Measurements from ENCODE around the gene CRY2. TPM values are rescaled to one million over a fixed set of nuclear protein-coding genes. Genes with fewer than 3 reads are reported as not detected.

CRY2 gene
- total RNA-seq, 1 donor from 2014 or later: 44.0 TPM

DNA sequence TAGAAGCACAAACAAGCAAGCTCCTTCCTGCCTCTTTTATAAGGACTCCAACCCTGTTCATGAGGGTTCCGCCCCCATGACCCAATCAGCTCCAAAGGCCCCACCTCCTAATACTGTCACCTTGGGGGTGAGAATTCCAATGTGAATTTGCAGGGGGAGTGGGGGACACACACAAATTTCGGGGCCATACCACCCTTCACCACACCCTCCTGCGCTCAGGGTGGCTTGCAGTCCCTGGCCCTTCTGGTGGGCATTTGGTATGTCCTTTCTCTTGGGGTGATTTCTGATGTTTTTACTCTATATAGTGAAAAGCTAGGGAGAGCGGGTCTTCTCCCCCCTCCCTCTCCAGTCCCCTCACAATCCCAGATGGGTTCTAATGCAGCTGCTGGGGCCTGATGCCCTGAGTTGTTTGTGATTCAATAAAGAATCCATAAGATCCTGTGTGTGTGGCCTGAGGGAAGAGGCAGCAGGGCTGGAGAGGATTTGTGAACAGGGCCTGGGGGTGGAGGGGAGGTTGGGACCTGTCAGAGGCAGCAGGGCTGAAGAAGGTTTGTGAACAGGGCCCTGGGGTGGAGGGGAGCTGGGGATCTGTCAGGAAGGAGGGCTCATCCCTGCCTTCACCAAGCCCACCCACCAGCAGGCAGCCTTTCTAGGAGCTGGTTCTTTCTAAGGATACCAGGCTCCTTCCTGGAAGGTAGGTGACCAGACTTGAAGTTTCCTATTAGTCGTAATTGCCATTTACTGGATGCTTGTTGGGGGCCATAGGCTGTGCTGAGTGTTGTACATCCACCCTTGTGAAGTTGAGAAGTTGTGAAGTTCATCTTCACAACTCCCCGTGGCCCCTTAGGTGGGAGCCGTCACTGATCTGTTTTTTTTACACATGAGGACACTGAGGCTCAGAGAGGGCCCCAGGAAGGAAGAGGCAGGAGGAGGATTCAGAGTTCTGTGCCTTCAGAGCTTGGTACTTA, 34.4 kb upstream of the CRY2 start:
- H3K4me3 Mint-ChIP-seq (ENCODE audit: unreplicated experiment): no peak overlapping the region
- H3K27ac Mint-ChIP-seq (ENCODE audit: unreplicated experiment): peak overlapping the region; percentile 55
- H3K4me1 Mint-ChIP-seq (ENCODE audit: low read depth, unreplicated experiment): peaks cover 15% of the 10 kb centered on the region
- H3K9me3 Mint-ChIP-seq (ENCODE audit: unreplicated experiment): peaks cover 4% of the 10 kb centered on the region
- H3K27me3 Mint-ChIP-seq (ENCODE audit: unreplicated experiment): no peaks in the 10 kb centered on the region
- TF ChIP-seq CTCF (IDR thresholded peaks at IDR 0.05; ENCODE audit: partially characterized antibody, unreplicated experiment): no peak
- H3K36me3 Mint-ChIP-seq (ENCODE audit: unreplicated experiment): peaks cover 5% of the 10 kb centered on the region
- DNase-seq: no peak

DNA sequence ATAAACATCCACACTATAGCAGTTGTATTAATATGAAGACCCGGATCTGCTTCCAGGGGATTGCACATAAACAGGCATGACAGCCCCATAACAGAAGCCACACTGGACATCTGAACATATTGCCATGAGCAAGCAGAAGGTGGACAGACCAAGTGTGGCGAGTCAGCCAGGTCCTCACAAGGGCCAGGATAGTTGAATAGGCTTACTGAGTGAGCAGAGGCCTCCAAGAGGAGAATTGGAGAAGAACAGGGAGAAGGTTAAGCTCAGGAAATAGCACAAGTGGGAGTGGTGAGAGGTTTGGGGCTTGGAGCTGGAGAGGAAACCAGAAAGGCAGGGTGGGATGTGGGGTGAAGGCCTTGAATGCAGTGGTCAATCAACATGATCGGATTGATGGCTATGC, 31.5 kb upstream of the CRY2 start:
- peak overlapping the region; percentile 93 for H3K27ac Mint-ChIP-seq (ENCODE audit: unreplicated experiment)
- peaks cover 8% of the 10 kb centered on the region for H3K36me3 Mint-ChIP-seq (ENCODE audit: unreplicated experiment)
- TF ChIP-seq CTCF (IDR thresholded peaks at IDR 0.05; ENCODE audit: partially characterized antibody, unreplicated experiment): no peak
- DNase-seq: no peak
- H3K27me3 Mint-ChIP-seq (ENCODE audit: unreplicated experiment): no peaks in the 10 kb centered on the region
- H3K4me1 Mint-ChIP-seq (ENCODE audit: low read depth, unreplicated experiment): peaks cover 15% of the 10 kb centered on the region
- peaks cover 8% of the 10 kb centered on the region for H3K9me3 Mint-ChIP-seq (ENCODE audit: unreplicated experiment)
- no peak overlapping the region for H3K4me3 Mint-ChIP-seq (ENCODE audit: unreplicated experiment)

DNA sequence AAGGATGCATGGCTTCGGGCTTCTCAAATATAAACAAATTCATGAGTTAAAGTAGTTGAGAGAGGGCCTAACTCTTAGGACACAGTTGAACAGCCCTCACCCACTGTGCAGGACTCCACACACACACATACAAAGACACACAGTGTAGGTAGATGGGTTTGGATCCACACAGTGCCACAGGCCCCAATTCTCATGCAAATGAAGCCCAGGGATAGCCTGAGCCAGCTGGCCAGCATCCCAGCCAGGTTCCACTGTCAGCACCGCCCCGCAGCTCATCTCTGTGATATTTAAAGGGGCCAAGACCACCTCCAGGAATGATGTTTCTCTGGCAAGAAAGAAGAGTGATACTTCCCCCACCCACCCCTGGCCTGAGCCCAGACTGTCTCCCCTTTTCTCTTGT, 30.7 kb upstream of the CRY2 start:
- H3K4me1 Mint-ChIP-seq (ENCODE audit: low read depth, unreplicated experiment): peaks cover 15% of the 10 kb centered on the region
- H3K9me3 Mint-ChIP-seq (ENCODE audit: unreplicated experiment): peaks cover 8% of the 10 kb centered on the region
- DNase-seq: peak; percentile 30
- H3K27me3 Mint-ChIP-seq (ENCODE audit: unreplicated experiment): no peaks in the 10 kb centered on the region
- H3K27ac Mint-ChIP-seq (ENCODE audit: unreplicated experiment): no peak overlapping the region
- TF ChIP-seq CTCF (IDR thresholded peaks at IDR 0.05; ENCODE audit: partially characterized antibody, unreplicated experiment): no peak
- H3K36me3 Mint-ChIP-seq (ENCODE audit: unreplicated experiment): peaks cover 8% of the 10 kb centered on the region
- H3K4me3 Mint-ChIP-seq (ENCODE audit: unreplicated experiment): no peak overlapping the region

DNA sequence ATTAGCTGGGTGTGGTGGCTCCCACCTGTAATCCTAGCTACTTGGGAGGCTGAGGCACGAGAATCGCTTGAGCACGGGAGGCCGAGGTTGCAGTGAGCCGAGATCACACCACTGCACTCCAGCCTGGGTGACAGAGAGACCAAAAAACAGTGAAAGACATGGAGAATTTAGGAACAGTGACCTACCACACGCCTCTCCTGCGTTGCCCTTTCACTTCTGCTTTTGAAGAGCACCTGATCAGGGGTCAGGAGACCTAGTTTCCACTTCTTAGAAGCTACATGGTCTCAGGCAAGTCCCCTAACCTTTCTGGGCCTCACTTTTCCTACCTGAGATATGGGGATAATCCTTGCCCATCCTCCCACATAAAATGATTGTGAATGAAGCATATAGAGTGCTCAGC, 30.1 kb upstream of the CRY2 start:
- peaks cover 15% of the 10 kb centered on the region for H3K4me1 Mint-ChIP-seq (ENCODE audit: low read depth, unreplicated experiment)
- no peak overlapping the region for H3K27ac Mint-ChIP-seq (ENCODE audit: unreplicated experiment)
- no peak overlapping the region for H3K4me3 Mint-ChIP-seq (ENCODE audit: unreplicated experiment)

More for the DNA sequence above, 30.1 kb upstream of the CRY2 start:
- Mint-ChIP-seq H3K36me3 (ENCODE audit: unreplicated experiment) (peaks cover 8% of the 10 kb centered on the region), H3K9me3 (ENCODE audit: unreplicated experiment) (peaks cover 8% of the 10 kb centered on the region), H3K27me3 (ENCODE audit: unreplicated experiment) (no peaks in the 10 kb centered on the region)
- no peak for TF ChIP-seq CTCF (IDR thresholded peaks at IDR 0.05; ENCODE audit: partially characterized antibody, unreplicated experiment)
- DNase-seq: no peak
